Epithelial cell of prostate (primary cell): ENCODE results near the gene VAT1L.

Source experiments
- DNase-seq: peaks from one replicate; pipeline ENCODE4 v3.0.0-alpha.2; 2011; ENCODE audit warnings: low read depth, low spot score
- H3K27ac ChIP-seq: fragments of 450-650 bp; 2 replicates; pipeline ENCODE4 v1.5.1; 2017; ENCODE audit warnings: mild to moderate bottlenecking

The VAT1L gene

DNA sequence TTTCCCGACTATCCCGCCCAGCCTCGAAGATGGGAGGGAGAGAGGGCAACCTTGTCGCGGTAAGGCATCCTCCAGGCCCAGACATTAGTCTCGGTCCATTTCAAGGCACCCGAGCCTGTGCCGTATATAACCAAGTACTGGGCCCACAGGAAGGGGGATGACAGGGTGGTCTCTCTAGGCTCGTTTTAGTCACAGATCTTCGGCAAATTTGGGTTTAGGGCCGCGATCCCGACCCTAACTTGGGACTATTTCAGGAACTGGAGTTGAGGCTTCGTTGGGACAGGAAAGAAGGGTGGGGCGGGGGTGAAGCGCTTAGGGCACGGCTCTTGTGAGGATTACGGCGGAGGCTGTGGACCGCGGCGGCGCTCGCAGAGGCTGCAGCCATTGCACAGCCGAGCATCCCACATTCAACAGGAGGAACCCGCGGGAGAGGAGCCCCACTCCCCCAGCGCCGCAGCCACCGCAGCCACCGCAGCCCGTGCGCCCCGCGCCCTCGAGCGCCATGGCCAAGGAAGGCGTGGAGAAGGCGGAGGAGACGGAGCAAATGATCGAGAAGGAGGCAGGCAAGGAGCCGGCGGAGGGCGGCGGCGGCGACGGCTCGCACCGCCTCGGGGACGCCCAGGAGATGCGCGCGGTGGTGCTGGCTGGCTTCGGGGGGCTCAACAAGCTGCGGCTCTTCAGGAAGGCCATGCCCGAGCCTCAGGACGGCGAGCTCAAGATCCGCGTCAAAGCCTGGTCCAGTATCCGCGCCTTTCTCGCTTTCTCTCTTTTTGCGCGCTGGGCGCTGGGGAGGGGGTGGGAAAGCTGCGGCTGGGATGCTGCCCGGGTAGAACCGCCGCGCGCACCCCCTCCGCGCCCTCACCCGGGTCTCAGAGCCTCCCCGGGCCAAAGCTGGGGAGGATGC is at the start of gene VAT1L:
VAT1L (plus strand) TSS at position 384 of the 904 bp plus-strand sequence; CDS start at position 503, 119 bp downstream.
- no peak within 1 kb of the TSS for H3K27ac ChIP-seq
- DNase-seq, result no peak

DNA sequence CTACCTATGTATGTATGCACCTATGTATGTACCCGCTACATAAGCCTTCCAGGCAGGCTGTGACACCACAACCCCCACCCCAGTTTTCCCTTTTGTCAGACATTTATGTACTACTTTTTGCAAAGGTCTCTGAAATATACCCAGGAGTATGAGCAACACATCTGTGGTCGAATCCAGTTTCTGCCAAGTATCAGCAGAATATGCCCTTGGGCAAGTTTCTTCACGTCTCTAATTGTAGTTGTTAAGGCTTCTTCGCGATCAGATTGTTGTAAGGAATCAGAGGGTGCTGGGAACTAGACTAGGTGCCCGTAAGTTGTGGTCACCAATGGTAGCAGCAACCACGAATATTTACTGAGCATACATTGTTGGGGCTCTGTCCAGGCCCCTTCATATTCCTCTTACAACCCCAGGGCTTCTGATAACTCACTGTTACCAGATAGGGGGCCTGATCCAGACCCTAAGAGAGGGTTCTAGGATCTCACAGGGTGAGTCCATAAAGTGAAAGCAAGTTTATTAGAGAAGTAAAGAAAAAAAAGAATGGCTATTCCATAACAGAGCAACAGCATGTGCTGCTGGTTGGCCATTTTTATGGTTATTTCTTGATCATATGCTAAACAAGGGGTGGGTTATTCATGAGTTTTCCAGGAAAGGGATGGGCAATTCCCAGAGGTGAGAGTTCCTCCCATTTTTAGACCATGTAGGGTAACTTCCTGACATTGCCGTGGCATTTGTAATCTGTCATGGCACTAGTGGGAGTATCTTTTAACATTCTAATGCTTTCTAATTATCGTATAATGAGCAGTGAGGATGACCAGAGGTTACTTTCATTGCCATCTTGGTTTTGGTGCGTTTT is 49.4 kb upstream of the VAT1L start:
- peak overlapping the region; percentile 39 for H3K27ac ChIP-seq
- DNase-seq, result peak; percentile 87

- no peak for DNase-seq
- no peak overlapping the region for H3K27ac ChIP-seq
Observed at GRCh38 chr16:77739559-77739892, 48.8 kb upstream of the VAT1L start.

GRCh38 chr16:77744141-77744540 is 44.2 kb upstream of the VAT1L start:
- H3K27ac ChIP-seq, result no peak overlapping the region
- no peak for DNase-seq

DNA sequence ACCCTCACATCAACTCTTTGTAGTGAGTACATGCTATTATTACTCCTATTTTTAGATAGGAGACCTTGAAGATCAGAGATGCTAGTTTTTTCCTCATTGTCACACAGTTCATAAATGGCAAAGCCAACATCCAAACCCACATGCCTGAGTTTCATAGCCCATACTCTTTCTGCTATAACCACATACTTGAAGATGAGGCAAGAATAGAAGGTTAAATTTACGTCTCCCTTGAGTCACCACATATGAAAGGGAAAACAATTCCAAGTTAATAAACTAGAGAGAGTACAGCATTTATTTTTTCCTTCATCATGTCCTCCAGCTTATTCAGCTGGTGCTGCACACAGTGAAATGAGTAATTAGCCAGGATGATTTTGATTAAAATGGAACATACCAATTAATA is 42.4 kb upstream of the VAT1L start:
- DNase-seq, result no peak
- no peak overlapping the region for H3K27ac ChIP-seq

DNA sequence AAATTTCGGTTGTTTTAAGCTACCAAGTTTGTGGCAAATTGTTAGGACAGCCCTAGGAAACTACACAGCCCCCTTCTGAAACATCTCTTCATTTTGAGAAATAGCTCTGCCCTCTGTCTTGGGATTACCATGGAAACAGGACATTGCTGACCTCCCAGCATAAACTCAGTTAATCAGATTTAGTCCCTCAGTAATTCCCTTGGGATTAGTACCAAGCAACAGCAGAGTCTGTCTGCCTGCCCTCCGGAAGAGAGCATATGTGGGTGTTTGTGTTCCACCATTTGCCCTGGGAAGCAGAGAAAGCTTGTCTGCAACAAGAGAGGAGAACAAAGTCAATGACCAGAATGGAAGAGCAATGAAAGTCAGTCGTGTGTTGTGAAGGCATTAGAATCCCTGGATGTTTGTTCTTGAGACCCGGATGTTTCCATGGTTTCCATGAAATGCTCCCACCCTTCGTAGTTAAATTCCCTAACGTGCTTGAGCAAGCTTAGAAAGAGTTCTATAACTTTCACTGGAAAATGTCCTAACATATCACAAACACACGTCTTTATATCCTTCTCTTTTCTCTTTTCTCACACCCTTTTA is 39.9 kb upstream of the VAT1L start:
- no peak for DNase-seq
- no peak overlapping the region for H3K27ac ChIP-seq

DNA sequence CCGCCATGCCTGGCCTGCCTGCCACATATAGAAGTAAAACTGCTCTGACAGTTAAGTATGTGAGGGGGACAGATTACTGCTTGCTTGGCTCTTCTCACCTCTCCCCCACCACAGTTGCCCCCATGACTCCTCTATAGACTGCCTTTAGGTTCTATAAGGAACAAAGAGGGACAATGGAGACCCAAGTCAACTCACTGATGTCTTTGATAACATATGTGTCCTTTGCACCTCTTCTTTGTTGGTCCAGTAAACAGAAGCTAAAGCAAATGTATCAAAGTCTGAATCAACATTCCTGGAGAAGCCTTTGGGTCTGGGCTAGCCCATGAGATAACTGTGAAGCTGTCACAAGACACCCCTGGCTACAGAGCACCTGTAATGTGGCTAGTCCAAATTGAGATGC is 38.9 kb upstream of the VAT1L start:
- DNase-seq, result no peak
- no peak overlapping the region for H3K27ac ChIP-seq

DNA sequence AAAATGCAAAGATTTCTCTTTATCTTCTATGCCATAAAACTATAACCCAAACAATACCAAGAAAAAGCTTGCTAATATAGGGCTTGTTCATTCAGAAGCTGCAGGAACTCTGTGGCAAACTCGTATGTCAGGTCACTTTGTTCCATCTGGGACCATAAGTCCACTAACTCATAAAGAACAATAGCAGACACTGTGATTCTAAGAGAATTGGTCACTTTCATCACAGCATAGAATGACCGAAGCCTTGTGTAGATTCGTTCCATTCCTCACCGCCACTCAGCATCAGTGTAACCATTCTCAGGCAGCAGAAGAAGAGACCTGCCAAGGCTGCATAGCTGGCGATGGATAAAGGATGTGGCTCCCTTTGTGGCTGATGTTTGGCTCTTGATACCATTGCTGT is 30.3 kb upstream of the VAT1L start:
- no peak for DNase-seq

GRCh38 chr16:77758508-77758907 is 29.9 kb upstream of the VAT1L start:
- H3K27ac ChIP-seq, result no peak overlapping the region
- DNase-seq, result no peak

More for the DNA sequence above, 30.3 kb upstream of the VAT1L start:
- H3K27ac ChIP-seq, result no peak overlapping the region

DNA sequence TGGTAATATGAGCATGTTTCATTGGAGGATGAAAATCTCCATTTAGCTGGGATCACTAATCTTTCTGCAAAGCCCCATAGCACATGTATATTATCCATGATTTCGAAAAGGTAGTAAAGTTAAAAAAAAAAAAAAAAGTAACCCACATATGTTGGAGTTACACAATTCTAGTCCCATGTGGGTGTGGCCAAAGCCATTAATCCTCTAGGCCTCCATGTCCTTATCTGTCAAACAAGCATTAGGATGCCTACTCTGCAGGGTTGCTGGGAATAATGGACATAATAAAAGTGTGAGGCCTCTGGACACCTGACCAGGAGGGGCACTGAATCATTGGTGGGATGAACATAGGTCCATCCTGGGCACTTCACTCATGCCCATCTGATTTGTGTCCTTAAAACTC is 29.2 kb upstream of the VAT1L start:
- no peak overlapping the region for H3K27ac ChIP-seq
- no peak for DNase-seq

- no peak overlapping the region for H3K27ac ChIP-seq
- DNase-seq, result no peak
Observed at GRCh38 chr16:77759821-77760220, 28.5 kb upstream of the VAT1L start.

DNA sequence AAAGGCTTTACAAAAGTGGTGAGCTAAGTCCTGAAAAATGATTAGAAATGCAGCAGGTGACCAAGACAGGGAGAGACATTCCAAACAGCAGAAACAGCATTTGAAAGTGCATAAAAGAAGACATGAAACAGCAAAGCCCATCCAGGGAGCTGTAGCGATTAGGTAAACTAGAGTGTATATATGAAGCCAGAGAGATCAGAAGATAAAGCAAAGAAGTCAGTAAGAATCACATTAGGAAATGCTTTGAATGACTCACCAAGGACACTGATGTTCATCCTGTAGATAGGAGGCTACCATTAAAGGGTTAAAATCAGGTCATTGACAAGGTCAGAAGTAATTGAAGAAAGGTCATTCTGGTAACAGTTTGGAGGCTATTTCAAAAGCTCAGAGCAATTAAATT is 27.6 kb upstream of the VAT1L start:
- DNase-seq, result no peak

GRCh38 chr16:77761204-77761603 is 27.2 kb upstream of the VAT1L start:
- no peak for DNase-seq
- no peak overlapping the region for H3K27ac ChIP-seq

More for the DNA sequence above, 27.6 kb upstream of the VAT1L start:
- H3K27ac ChIP-seq, result no peak overlapping the region

DNA sequence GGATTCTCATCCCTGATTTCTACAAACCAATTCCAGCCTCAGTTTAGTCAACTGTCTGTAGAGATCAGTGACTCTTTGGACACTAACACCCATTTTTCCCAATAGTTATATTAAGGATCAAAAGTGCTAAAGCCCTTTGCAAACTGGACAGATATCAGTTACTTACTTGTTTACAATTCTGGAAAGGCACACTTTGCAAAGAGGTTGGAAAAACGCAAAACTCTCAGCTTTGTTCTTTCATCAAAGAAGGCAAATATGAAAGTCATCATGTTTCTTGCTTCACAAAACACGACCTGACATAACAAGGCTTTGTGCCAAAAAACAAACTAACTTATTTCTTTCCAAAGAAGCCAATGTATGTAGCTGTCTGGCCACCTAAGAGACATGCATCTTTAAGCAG is 26.1 kb upstream of the VAT1L start:
- no peak for DNase-seq
- no peak overlapping the region for H3K27ac ChIP-seq

GRCh38 chr16:77763994-77764393 is 24.4 kb upstream of the VAT1L start:
- no peak for DNase-seq
- no peak overlapping the region for H3K27ac ChIP-seq

GRCh38 chr16:77767211-77767610 is 21.2 kb upstream of the VAT1L start:
- no peak for DNase-seq
- no peak overlapping the region for H3K27ac ChIP-seq

GRCh38 chr16:77767826-77768225 is 20.5 kb upstream of the VAT1L start:
- H3K27ac ChIP-seq, result no peak overlapping the region
- DNase-seq, result no peak

DNA sequence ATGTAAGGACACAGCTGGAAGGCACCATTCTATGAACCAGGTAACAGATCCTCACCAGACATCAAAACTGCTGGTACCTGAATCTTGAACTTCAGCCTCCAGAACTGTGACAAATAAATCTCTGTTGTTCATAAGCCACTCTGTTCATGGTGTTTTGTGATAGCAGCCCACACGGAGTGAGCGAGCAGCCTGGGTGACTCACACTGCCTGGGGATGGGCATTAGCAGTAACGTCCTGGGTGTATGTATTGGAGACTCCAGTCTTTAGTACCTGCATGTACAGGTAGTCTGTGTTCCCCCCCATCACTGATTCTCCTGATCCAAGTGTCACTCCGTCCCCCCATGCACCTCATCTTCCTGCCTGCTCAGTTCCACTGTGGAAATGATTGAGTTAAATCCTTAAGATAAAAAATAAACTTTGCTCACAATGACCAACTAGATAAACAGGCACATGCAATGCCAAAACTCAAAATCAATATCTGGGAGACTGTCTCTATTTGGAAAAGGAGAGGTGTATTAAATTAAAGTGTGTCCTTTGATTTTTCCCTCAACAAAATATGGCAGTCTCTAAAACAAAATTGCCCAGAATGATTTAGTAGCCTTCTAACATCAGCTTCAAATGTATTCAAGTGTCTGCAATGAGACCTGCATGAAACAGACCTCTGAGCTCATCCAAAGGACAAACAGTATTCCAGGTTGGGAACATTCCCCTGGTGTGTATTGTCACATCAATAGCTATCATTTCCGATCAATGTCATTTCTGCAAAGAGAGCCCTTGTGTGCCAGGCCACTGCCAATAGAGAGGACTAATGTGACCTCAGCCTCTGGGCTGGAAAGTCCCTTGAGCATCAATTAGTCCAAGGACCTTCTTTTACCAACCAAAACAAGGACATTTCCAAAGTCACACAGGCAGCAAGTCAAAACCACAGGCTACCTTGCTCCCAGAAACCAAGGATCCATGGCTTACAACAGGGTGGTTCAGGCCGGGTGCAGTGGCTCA is 12.2 kb upstream of the VAT1L start:
- H3K27ac ChIP-seq, result no peak overlapping the region
- no peak for DNase-seq

GRCh38 chr16:77777745-77778144 is 10.6 kb upstream of the VAT1L start:
- no peak for DNase-seq

GRCh38 chr16:77780378-77780837 is 8.0 kb upstream of the VAT1L start:
- DNase-seq, result peak; percentile 49
- no peak overlapping the region for H3K27ac ChIP-seq

More at GRCh38 chr16:77777745-77778144, 10.6 kb upstream of the VAT1L start:
- no peak overlapping the region for H3K27ac ChIP-seq
